ENCODE results near the gene OPTC. TPM values are rescaled to one million over a fixed set of nuclear protein-coding genes. Genes with fewer than 3 reads are reported as not detected.

The OPTC gene
- total and polyA plus RNA-seq, 7 donors = not detected

DNA sequence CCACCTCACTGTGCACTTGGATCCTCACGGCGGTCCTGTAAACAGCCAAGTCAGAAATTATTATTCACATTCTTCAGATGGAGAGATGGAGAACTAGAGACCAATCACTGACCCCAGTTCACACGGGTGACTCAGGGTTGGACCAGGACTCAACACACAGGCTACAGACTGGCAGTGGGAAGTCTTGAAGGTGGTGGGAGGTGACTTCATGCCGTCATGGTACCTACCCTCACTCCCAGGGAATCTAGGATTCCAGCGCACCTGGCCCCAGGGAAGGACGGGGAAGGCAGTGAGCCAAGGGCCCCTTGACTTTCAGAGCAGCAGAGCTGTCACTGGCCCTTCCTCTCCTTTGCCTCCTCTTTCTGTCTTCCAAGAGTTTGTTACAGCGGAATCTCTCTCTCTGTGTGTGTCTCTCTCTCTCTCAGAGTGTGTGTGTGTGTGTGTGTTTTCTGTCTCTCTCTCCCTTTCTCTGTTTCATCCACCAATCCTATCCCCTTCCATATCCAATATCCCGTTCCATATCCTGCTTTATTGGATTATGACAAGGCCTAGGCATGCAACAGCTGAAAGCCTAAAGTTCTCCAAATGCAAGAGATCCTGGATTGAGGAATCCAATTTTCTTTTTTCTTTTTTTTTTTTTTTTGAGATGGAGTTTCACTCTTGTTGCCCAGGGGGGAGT, 11.7 kb downstream of the OPTC start:
- 89 to 92% methylated on average over 8 of the region's 8 CpGs for WGBS, 2 donors
- H3K4me3 ChIP-seq = no peak overlapping the region
- TF ChIP-seq POLR2A (IDR thresholded peaks at IDR 0.05) = no peak
- TF ChIP-seq, protein P1, sequence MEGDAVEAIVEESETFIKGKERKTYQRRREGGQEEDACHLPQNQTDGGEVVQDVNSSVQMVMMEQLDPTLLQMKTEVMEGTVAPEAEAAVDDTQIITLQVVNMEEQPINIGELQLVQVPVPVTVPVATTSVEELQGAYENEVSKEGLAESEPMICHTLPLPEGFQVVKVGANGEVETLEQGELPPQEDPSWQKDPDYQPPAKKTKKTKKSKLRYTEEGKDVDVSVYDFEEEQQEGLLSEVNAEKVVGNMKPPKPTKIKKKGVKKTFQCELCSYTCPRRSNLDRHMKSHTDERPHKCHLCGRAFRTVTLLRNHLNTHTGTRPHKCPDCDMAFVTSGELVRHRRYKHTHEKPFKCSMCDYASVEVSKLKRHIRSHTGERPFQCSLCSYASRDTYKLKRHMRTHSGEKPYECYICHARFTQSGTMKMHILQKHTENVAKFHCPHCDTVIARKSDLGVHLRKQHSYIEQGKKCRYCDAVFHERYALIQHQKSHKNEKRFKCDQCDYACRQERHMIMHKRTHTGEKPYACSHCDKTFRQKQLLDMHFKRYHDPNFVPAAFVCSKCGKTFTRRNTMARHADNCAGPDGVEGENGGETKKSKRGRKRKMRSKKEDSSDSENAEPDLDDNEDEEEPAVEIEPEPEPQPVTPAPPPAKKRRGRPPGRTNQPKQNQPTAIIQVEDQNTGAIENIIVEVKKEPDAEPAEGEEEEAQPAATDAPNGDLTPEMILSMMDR (IDR thresholded peaks at IDR 0.05) = no peak
- TF ChIP-seq EP300 (IDR thresholded peaks at IDR 0.05) = no peak
- TF ChIP-seq POLR2AphosphoS5 (IDR thresholded peaks at IDR 0.05) = no peak
- no peaks in the 10 kb centered on the region for H3K9me3 ChIP-seq
- intact Hi-C loops (cut with DNase I) = loop anchor here (2.0 kb wide), 2 partner anchors 51 to 123 kb away; no protein-coding TSS in a partner anchor
- H3K4me1 ChIP-seq = peaks cover 3 to 79% (median 64%) of the 10 kb centered on the region in 4 donors
- no peaks in the 10 kb centered on the region for H3K27me3 ChIP-seq
- no peak for DNase-seq
- peak overlapping the region; percentile 7 to 94 (median 86) for H3K27ac ChIP-seq
- H3K36me3 ChIP-seq = no peaks in the 10 kb centered on the region

DNA sequence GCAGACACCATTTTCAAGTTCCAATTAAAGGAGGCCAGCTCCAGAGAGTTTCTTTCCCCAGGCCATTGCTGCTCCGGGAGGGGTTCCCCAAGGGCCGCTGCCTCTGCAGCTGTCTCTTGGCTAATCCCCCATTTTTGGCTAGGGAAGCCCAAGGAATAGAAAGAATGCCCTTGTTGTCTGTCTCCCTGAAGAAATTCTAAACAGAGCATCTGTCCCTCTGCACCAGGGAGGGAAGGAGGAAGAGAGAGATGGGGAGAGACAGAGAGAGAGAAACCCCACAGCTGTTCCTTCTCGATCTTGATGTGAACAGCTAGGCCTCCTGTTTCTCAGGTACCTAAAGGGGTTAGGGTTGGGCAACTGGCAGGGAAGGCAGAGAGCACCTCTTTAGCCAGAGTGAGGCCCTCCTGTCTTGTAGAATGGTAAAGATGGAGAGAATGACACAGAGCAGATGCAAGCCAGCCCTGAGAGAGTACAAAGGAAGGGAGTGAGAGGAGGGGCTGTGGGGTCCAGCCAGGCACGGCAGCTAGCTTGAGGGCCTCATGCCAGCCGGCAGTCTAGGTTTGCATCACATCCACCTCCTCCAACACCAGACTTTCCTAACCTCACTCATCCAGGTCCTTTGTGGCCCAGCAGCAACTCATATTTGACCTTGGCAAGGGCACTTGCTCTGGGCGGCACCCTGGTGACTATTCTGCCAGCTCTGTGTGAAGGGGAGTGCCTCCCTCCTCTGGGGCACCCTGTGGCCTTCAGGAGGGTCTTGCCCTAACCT, 13.1 kb downstream of the OPTC start:
- Histone ChIP-seq H3K36me3 (no peaks in the 10 kb centered on the region), H3K9me3 (no peaks in the 10 kb centered on the region), H3K27me3 (no peaks in the 10 kb centered on the region), H3K4me1 (peaks cover 0 to 76% (median 64%) of the 10 kb centered on the region in 4 donors), H3K4me3 (no peak overlapping the region), H3K27ac (peak overlapping the region; percentile 81 to 94 (median 86))
- intact Hi-C loops (cut with DNase I) = loop anchor here (2.0 kb wide), 1 partner anchor 50 kb away; no protein-coding TSS in a partner anchor
- peak; percentile 91 for DNase-seq
- TF ChIP-seq, protein P1 (IDR thresholded peaks at IDR 0.05) = no peak
- TF ChIP-seq POLR2AphosphoS5 (IDR thresholded peaks at IDR 0.05) (peak in 3 of 4 donors; percentile 32 to 70 (median 50)), EP300 (IDR thresholded peaks at IDR 0.05) (no peak)
- 67 to 71% methylated on average over 6 of the region's 6 CpGs for WGBS, 2 donors

DNA sequence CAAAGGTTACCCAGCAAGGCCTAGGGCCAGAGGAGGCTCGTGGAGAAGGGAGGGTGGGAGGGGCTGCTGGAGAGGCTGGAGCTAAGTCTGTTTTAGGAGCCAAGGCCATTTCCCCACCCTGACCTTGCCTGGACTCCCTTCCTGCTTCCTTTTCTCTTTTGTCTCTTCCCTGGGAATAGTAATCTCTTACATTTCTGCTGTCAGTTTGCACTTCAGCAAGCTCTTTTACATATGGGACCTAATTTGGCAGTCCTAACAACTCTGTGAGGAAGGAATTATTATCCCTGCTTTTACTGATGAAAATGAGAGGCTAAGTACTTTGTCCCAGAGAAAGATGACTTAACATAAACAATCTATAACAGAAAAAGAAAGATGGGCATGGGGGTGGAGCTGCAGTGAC, 13.8 kb downstream of the OPTC start:
- Histone ChIP-seq H3K27me3 (no peaks in the 10 kb centered on the region), H3K4me3 (no peak overlapping the region), H3K36me3 (no peaks in the 10 kb centered on the region), H3K9me3 (no peaks in the 10 kb centered on the region), H3K27ac (peak overlapping the region; percentile 81 to 94 (median 86)), H3K4me1 (peaks cover 0 to 76% (median 64%) of the 10 kb centered on the region in 4 donors)
- no peak for DNase-seq
- intact Hi-C loops (cut with DNase I) = loop anchor here (2.0 kb wide), 1 partner anchor 49 kb away; no protein-coding TSS in a partner anchor
- WGBS, 2 donors = 15 to 33% methylated on average over 1 of the region's 1 CpG
- TF ChIP-seq, protein P1 (IDR thresholded peaks at IDR 0.05) = no peak
- TF ChIP-seq POLR2AphosphoS5 (IDR thresholded peaks at IDR 0.05) (no peak), POLR2A (IDR thresholded peaks at IDR 0.05) (no peak), EP300 (IDR thresholded peaks at IDR 0.05) (no peak)

DNA sequence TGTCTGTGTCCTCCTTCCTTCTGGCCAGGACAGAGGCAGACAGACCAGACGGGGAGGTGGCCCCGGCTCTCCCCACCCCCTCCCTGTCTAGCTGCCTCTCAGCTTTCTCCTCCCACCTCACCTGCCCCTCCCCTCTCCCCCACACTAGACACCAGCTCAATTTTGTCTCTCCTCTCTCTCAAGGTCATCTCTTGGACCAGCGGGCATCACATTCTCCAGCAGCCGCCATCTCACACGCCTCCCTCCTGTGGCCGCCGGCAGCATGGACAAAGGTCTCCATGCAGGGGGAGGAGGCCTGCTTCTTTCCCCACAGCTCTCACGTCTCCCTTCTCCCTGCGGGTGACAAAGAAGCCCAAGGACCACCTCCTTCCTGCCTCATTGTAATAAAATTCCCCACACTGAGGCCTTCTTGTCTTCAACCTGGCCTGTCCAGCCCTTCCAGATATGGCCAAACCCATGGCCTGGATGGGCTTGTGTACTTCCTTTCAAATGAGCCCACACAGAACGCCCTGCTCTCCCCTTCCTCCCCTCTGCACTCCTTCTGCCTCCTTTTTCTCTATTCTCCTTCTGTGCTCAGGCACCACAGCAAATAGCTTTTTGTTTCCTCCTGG, 14.6 kb downstream of the OPTC start:
- H3K4me3 ChIP-seq = no peak overlapping the region
- intact Hi-C loops (cut with DNase I) = no loop called here
- H3K4me1 ChIP-seq = peaks cover 0 to 78% (median 71%) of the 10 kb centered on the region in 4 donors
- no peaks in the 10 kb centered on the region for H3K36me3 ChIP-seq
- 79 to 88% methylated on average over 10 of the region's 10 CpGs for WGBS, 2 donors
- no peaks in the 10 kb centered on the region for H3K27me3 ChIP-seq
- H3K27ac ChIP-seq = peak overlapping the region; percentile 81 to 94 (median 86)
- no peaks in the 10 kb centered on the region for H3K9me3 ChIP-seq
- no peak for DNase-seq
- TF ChIP-seq POLR2A (IDR thresholded peaks at IDR 0.05) = no peak
- peak in 1 of 4 donors; percentile 16 for TF ChIP-seq POLR2AphosphoS5 (IDR thresholded peaks at IDR 0.05)

DNA sequence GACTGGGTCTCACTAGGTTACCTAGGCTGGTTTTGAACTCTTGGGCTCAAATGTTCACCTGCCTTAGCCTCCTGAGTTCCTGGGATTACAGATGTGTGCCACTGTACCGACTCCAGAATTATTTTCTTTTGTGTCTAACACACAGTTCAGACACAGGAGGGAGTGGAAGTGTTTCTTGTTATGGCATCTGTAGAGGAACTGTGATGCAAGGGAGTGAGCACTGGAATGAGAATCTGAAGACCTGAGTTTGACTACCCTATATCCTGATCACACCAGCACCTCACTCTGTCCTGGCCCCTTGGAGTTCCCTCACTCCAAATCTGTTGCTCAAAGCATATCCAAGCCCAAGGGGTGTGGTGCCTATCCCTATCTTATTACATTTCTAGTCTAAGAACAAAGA, 15.2 kb downstream of the OPTC start:
- Histone ChIP-seq H3K27me3 (no peaks in the 10 kb centered on the region), H3K4me1 (peaks cover 0 to 80% (median 76%) of the 10 kb centered on the region in 4 donors), H3K9me3 (no peaks in the 10 kb centered on the region), H3K36me3 (no peaks in the 10 kb centered on the region), H3K4me3 (no peak overlapping the region), H3K27ac (peak overlapping the region; percentile 81 to 94 (median 86))
- no peak for DNase-seq
- intact Hi-C loops (cut with DNase I) = no loop called here
- TF ChIP-seq POLR2A (IDR thresholded peaks at IDR 0.05) (no peak), EP300 (IDR thresholded peaks at IDR 0.05) (no peak), POLR2AphosphoS5 (IDR thresholded peaks at IDR 0.05) (no peak)
- TF ChIP-seq, protein P1 (IDR thresholded peaks at IDR 0.05) = no peak
- WGBS, 2 donors = 57 to 63% methylated on average over 1 of the region's 1 CpG

Data from sigmoid colon (tissue), 7 donors.